ENCODE measurements around the gene HOXC4. TPM values are rescaled to one million over a fixed set of nuclear protein-coding genes. Genes with fewer than 3 reads are reported as not detected.

HOXC4 gene
- total RNA-seq, 1 experiment from 2014 or later = not detected

DNA sequence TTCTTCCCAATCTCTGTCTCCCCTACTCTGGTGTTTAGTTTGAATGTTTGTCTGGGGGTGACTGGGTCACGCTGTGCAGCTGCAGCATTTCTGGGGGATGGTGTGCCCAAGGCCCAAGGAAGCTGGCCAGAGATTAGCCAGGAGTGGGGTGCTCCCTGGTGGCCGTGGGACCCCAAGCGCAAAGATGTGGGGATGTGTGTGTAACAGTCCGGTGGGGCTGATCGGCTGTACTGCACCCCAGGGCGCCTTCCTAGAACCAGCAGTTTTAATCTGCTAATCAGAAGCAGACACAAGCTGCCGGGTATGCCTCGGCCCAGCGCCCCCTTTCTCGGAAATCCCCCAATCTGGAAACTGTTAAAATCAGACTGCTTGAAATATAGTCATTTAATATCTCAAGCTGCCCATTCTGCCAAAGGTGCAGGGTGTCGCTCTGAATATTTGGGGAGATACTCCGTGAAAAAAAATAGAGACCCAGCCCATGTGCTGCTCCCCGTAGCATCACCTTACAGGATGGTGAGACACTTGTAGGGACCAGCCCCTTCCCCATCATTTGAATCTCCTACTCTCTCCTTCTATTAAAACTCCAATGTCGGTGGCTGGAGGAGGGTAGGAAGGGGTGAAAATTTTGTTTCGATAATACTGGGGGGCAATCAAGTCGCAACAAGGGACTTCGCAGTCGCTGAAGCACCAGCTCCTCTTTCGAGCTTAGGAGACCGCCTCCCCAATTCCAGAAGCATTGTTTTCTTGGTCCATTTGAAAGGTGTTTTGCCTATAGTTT is 49.4 kb upstream of the HOXC4 start:
- no peak for TF ChIP-seq CTCF (conservative IDR thresholded peaks at IDR 0.05)
- no CpG with 5 or more reads among the region's 20 CpGs for WGBS (ENCODE audit: extremely low coverage, insufficient read length, low lambda C conversion rate)

More for the DNA sequence above, 49.4 kb upstream of the HOXC4 start:
- H3K23me2 ChIP-seq (ENCODE audit: insufficient read length, low read depth, low read length, poor library complexity, severe bottlenecking) = no peaks in the 10 kb centered on the region
- no peak overlapping the region for H2AFZ ChIP-seq (ENCODE audit: low read length)
- no peak overlapping the region for H3K4me3 Mint-ChIP-seq
- no peak overlapping the region for H2BK120ac ChIP-seq (ENCODE audit: low read depth, low read length, poor library complexity, severe bottlenecking)
- H4K5ac ChIP-seq (ENCODE audit: insufficient read length, low read depth, low read length) = no peak overlapping the region
- no peak overlapping the region for H2BK5ac ChIP-seq (ENCODE audit: insufficient read length, low read length)
- no peak overlapping the region for H4K8ac ChIP-seq (replicated peaks; ENCODE audit: insufficient read length, low read depth, low read length)
- peaks cover 4 to 6% of the 10 kb centered on the region in 2 experiments; a peak in 3 of 5 replicates for H3K9me3 Mint-ChIP-seq
- H3K4me1 Mint-ChIP-seq = peaks cover 5 to 14% of the 10 kb centered on the region in 2 experiments
- no peak overlapping the region for H3K56ac ChIP-seq (ENCODE audit: insufficient read length, low read depth, low read length)
- H3K4me1 ChIP-seq (ENCODE audit: insufficient read depth, low read length) = no peaks in the 10 kb centered on the region
- peaks cover 100% of the 10 kb centered on the region for H3K27me3 Mint-ChIP-seq (ENCODE audit: low read depth)
- H3K14ac ChIP-seq (ENCODE audit: insufficient read depth, low read length) = no peak overlapping the region
- H2AK5ac ChIP-seq (ENCODE audit: insufficient read length, low read length) = no peak overlapping the region
- no peak overlapping the region for H3K18ac ChIP-seq (ENCODE audit: insufficient read length, low read depth, low read length)
- DNase-seq = no peak
- H3K79me2 ChIP-seq (ENCODE audit: insufficient read depth, low read length) = no peaks in the 10 kb centered on the region
- no peaks in the 10 kb centered on the region for H4K20me1 ChIP-seq (ENCODE audit: control insufficient read depth, insufficient read depth, insufficient read length)
- H3K27ac ChIP-seq (ENCODE audit: insufficient read length, low read depth, low read length) = no peak overlapping the region
- no peak overlapping the region for H2BK15ac ChIP-seq (ENCODE audit: low read depth, low read length)
- H3K36me3 Mint-ChIP-seq (ENCODE audit: insufficient read depth in 1 of 3, low read depth in 3 of 3) = no peaks in the 10 kb centered on the region
- H2BK12ac ChIP-seq (ENCODE audit: insufficient read length, low read depth, low read length) = no peak overlapping the region
- no peak overlapping the region for H3K4ac ChIP-seq (ENCODE audit: low read depth, low read length)
- H2BK20ac ChIP-seq (ENCODE audit: low read depth, low read length, poor library complexity, severe bottlenecking) = no peak overlapping the region
- H3K9ac ChIP-seq (ENCODE audit: extremely low read depth, insufficient read length, low read length) = no peak overlapping the region
- H3K4me2 ChIP-seq (ENCODE audit: insufficient read depth, insufficient read length, low read length) = no peak overlapping the region
- H3K23ac ChIP-seq (ENCODE audit: insufficient read length, low read depth, low read length) = no peak overlapping the region
- no peaks in the 10 kb centered on the region for H3K79me1 ChIP-seq (ENCODE audit: insufficient read depth, low read depth, low read length, poor library complexity, severe bottlenecking)
- H3T11ph ChIP-seq (ENCODE audit: low read length) = no peak overlapping the region
- no peak overlapping the region for H3K27ac Mint-ChIP-seq
- peaks cover 96% of the 10 kb centered on the region for H3K27me3 ChIP-seq (ENCODE audit: insufficient read depth, low read length)
- H3K9me3 ChIP-seq (ENCODE audit: control insufficient read depth, low read depth, low read length) = no peaks in the 10 kb centered on the region
- no peak overlapping the region for H4K91ac ChIP-seq (ENCODE audit: insufficient read length, low read depth, low read length)

All from H9 (cell line).